ENCODE data around the gene GRID1.
"Not testable (repeated sequence)": the region's sequence is repeated elsewhere in the genome, so short reads cannot be mapped to it uniquely, and the experiment has no call there.

DNA sequence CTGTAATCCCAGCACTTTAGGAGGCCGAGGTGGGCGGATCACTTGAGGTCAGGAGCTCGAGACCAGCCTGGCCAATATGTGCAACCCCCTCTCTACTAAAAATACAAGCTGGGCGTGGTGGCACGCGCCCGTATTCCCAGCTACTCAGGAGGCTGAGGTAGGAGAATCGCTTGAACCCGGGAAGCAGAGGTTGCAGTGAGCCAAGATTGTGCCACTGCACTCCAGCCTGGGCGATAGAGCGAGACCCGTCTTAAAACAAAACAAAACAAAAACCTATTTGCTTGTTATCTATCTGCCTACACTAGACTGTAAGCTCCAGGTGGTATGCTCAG, 22.5 kb upstream of the GRID1 start:
- TF ChIP-seq, protein P1, sequence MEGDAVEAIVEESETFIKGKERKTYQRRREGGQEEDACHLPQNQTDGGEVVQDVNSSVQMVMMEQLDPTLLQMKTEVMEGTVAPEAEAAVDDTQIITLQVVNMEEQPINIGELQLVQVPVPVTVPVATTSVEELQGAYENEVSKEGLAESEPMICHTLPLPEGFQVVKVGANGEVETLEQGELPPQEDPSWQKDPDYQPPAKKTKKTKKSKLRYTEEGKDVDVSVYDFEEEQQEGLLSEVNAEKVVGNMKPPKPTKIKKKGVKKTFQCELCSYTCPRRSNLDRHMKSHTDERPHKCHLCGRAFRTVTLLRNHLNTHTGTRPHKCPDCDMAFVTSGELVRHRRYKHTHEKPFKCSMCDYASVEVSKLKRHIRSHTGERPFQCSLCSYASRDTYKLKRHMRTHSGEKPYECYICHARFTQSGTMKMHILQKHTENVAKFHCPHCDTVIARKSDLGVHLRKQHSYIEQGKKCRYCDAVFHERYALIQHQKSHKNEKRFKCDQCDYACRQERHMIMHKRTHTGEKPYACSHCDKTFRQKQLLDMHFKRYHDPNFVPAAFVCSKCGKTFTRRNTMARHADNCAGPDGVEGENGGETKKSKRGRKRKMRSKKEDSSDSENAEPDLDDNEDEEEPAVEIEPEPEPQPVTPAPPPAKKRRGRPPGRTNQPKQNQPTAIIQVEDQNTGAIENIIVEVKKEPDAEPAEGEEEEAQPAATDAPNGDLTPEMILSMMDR (IDR thresholded peaks at IDR 0.05): not testable (repeated sequence)
- not testable (repeated sequence) for TF ChIP-seq POLR2A (IDR thresholded peaks at IDR 0.05)

Measured in esophagus squamous epithelium (tissue), 4 donors.